ENCODE results near the gene FBXO48. TPM values are rescaled to one million over a fixed set of nuclear protein-coding genes. Genes with fewer than 3 reads are reported as not detected.

FBXO48 gene
- polyA plus RNA-seq, 1 of the 3 experiments (the other 2 are of a cell fraction), result 0.30 TPM

DNA sequence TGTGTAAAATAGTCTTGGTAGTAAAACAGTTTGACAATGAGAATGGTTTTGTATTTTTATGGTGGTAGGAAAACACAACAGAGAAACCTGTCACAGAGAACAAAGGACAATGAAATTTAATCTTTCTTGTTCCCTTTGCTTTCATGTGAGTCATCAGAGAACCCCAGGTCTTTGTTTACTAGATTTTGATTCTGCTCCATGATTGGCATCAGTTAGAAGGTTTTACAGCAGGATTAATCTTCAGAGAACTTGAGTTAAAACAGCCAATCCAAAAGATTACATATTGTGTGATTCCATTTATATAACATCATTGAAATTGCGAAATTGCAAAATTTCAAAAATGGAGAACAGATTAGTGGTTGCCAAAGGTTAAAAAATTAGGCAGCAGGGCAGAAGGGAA, 2.8 kb upstream of the FBXO48 start:
- no peaks in the 10 kb centered on the region for H3K9me3 ChIP-seq
- H4K20me1 ChIP-seq (ENCODE audit: insufficient read depth), result no peaks in the 10 kb centered on the region
- ChIA-PET POLR2A (no interaction called here), CTCF (interaction anchor here (0.6 to 1.7 kb wide), 3 partner anchors 239 to 729 kb away, joined by 3 to 7 read pairs (median 4); no protein-coding TSS in a partner anchor)
- H3K4me2 ChIP-seq, result no peak overlapping the region
- H3K9ac ChIP-seq, result no peak overlapping the region
- no peak overlapping the region for H2AFZ ChIP-seq (ENCODE audit: low read depth)
- peaks cover 0 to 3% of the 10 kb centered on the region in 2 experiments for H3K36me3 ChIP-seq (replicated peaks in 1 of 2; ENCODE audit: control insufficient read depth in 1 of 2, insufficient read depth in 2 of 2, low read length in 1 of 2)
- H3K4me1 ChIP-seq (ENCODE audit: control insufficient read depth in 1 of 2, insufficient read depth in 2 of 2, low read depth in 1 of 2, low read length in 1 of 2), result peaks cover 0 to 12% of the 10 kb centered on the region in 2 experiments; a peak in 2 of 4 replicates
- H3K4me3 ChIP-seq (ENCODE audit: low read depth in 2 of 2, low read length in 1 of 2), result no peak overlapping the region
- no peak for TF ChIP-seq RCOR1 (IDR thresholded peaks at IDR 0.05; ENCODE audit: low read length)
- TF ChIP-seq GABPA (IDR thresholded peaks at IDR 0.05; ENCODE audit: low read depth), result no peak
- no peak for TF ChIP-seq NRF1 (IDR thresholded peaks at IDR 0.05; ENCODE audit: low read depth, low read length)
- TF ChIP-seq MEF2A (IDR thresholded peaks at IDR 0.05; ENCODE audit: borderline replicate concordance, low read depth), result no peak
- no peak for TF ChIP-seq GATA2 (CRISPR knock-in tag; IDR thresholded peaks at IDR 0.05)
- TF ChIP-seq, protein P1, sequence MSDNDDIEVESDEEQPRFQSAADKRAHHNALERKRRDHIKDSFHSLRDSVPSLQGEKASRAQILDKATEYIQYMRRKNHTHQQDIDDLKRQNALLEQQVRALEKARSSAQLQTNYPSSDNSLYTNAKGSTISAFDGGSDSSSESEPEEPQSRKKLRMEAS (IDR thresholded peaks at IDR 0.05; ENCODE audit: low read depth), result no peak
- TF ChIP-seq EZH2phosphoT487 (IDR thresholded peaks at IDR 0.05; ENCODE audit: borderline replicate concordance, low read depth), result no peak
- TF ChIP-seq YY1 (IDR thresholded peaks at IDR 0.05; ENCODE audit: low read depth), result no peak
- H3K9me2 ChIP-seq, result no peaks in the 10 kb centered on the region
- peaks cover 16% of the 10 kb centered on the region; the same call in 1 of the 2 replicates for H3K79me2 ChIP-seq (ENCODE audit: insufficient read depth)
- WGBS (ENCODE audit: low lambda C conversion rate), result 94% methylated on average over 1 of the region's 1 CpG
- H3K27me3 ChIP-seq (ENCODE audit: insufficient read depth), result no peaks in the 10 kb centered on the region
- DNase-seq, result no peak
- no peak overlapping the region for H3K27ac ChIP-seq (ENCODE audit: low read depth in 2 of 2, low read length in 1 of 2)
- no peaks in the 10 kb centered on the region for H3F3A ChIP-seq (replicated peaks; ENCODE audit: insufficient read depth)

DNA sequence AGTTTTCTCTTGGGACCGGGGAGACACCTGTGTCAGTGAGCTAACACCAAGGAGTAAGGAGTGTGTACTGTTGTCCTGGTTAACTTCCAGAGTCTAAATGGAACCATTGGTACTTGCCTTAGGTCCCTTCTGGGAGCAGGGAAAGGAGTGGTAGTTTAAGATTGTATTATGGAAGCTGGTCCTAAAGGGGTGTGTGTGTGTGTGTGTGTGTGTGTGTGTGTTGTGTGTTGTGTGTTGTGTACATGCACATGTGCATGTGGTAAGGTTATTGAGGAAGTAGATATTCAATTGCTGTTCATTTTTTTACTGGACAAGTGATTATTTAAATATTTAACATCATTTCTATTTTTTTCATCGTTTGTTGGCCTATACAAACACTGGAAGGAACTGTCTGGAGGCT, 1.7 kb upstream of the FBXO48 start:
- DNase-seq, result no peak
- Histone ChIP-seq H3K27ac (ENCODE audit: low read depth in 2 of 2, low read length in 1 of 2) (no peak overlapping the region), H3K4me2 (peak overlapping the region; percentile 76), H3K9me2 (no peaks in the 10 kb centered on the region), H2AFZ (ENCODE audit: low read depth) (peak overlapping the region; percentile 89; the same call in 1 of the 2 replicates), H3K36me3 (replicated peaks in 1 of 2; ENCODE audit: control insufficient read depth in 1 of 2, insufficient read depth in 2 of 2, low read length in 1 of 2) (peaks cover 0 to 3% of the 10 kb centered on the region in 2 experiments), H4K20me1 (ENCODE audit: insufficient read depth) (no peaks in the 10 kb centered on the region), H3K27me3 (ENCODE audit: insufficient read depth) (no peaks in the 10 kb centered on the region), H3F3A (replicated peaks; ENCODE audit: insufficient read depth) (no peaks in the 10 kb centered on the region), H3K4me3 (ENCODE audit: low read depth in 2 of 2, low read length in 1 of 2) (0 out of 4 replicates have a peak overlapping the region, but pooled peaks of 1 of the 2 experiments have one; percentile 88), H3K9me3 (no peaks in the 10 kb centered on the region), H3K79me2 (ENCODE audit: insufficient read depth) (peaks cover 16% of the 10 kb centered on the region; the same call in 1 of the 2 replicates), H3K9ac (no peak overlapping the region; the same call in 1 of the 2 replicates), H3K4me1 (ENCODE audit: control insufficient read depth in 1 of 2, insufficient read depth in 2 of 2, low read depth in 1 of 2, low read length in 1 of 2) (peaks cover 0 to 12% of the 10 kb centered on the region in 2 experiments; a peak in 2 of 4 replicates)
- 79% methylated on average over 2 of the region's 2 CpGs for WGBS (ENCODE audit: low lambda C conversion rate)
- POLR2A ChIA-PET, result interaction anchor here (1.3 kb wide), 1 partner anchor 149 kb away, joined by 3 read pairs; the partner anchor contains the start of gene CNRIP1
- CTCF ChIA-PET, result interaction anchor here (0.7 to 2.6 kb wide), 6 partner anchors 9 to 456 kb away, joined by 3 to 9 read pairs (median 6); no protein-coding TSS in a partner anchor
- TF ChIP-seq, protein P2, sequence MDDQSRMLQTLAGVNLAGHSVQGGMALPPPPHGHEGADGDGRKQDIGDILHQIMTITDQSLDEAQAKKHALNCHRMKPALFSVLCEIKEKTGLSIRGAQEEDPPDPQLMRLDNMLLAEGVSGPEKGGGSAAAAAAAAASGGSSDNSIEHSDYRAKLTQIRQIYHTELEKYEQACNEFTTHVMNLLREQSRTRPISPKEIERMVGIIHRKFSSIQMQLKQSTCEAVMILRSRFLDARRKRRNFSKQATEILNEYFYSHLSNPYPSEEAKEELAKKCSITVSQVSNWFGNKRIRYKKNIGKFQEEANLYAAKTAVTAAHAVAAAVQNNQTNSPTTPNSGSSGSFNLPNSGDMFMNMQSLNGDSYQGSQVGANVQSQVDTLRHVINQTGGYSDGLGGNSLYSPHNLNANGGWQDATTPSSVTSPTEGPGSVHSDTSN (IDR thresholded peaks at IDR 0.05), result no peak
- TF ChIP-seq RXRA (IDR thresholded peaks at IDR 0.05; ENCODE audit: borderline replicate concordance, low read depth) (no peak), FOXM1 (IDR thresholded peaks at IDR 0.05; ENCODE audit: low read depth) (no peak), JUND (IDR thresholded peaks at IDR 0.05) (no peak), NFIC (IDR thresholded peaks at IDR 0.05; ENCODE audit: borderline replicate concordance) (no peak), TCF12 (IDR thresholded peaks at IDR 0.05) (no peak), MEF2A (IDR thresholded peaks at IDR 0.05; ENCODE audit: borderline replicate concordance, low read depth) (no peak), RCOR1 (IDR thresholded peaks at IDR 0.05; ENCODE audit: low read length) (no peak), NRF1 (IDR thresholded peaks at IDR 0.05; ENCODE audit: low read depth, low read length) (no peak), EP300 (IDR thresholded peaks at IDR 0.05; ENCODE audit: borderline replicate concordance in 1 of 2, low read depth in 1 of 2, low read length in 1 of 2) (no peak), RFX5 (IDR thresholded peaks at IDR 0.05; ENCODE audit: low read length) (no peak), TAF1 (IDR thresholded peaks at IDR 0.05; ENCODE audit: borderline replicate concordance, low read depth, low read length) (no peak), CHD2 (IDR thresholded peaks at IDR 0.05; ENCODE audit: low read length, partially characterized antibody) (no peak), SMC3 (IDR thresholded peaks at IDR 0.05; ENCODE audit: low read depth, low read length) (no peak)
- TF ChIP-seq, protein P1 (IDR thresholded peaks at IDR 0.05; ENCODE audit: low read depth), result no peak
- TF ChIP-seq, protein P3, sequence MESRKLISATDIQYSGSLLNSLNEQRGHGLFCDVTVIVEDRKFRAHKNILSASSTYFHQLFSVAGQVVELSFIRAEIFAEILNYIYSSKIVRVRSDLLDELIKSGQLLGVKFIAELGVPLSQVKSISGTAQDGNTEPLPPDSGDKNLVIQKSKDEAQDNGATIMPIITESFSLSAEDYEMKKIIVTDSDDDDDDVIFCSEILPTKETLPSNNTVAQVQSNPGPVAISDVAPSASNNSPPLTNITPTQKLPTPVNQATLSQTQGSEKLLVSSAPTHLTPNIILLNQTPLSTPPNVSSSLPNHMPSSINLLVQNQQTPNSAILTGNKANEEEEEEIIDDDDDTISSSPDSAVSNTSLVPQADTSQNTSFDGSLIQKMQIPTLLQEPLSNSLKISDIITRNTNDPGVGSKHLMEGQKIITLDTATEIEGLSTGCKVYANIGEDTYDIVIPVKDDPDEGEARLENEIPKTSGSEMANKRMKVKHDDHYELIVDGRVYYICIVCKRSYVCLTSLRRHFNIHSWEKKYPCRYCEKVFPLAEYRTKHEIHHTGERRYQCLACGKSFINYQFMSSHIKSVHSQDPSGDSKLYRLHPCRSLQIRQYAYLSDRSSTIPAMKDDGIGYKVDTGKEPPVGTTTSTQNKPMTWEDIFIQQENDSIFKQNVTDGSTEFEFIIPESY (IDR thresholded peaks at IDR 0.05; ENCODE audit: borderline replicate concordance, low read depth), result no peak
- TF ChIP-seq, protein P4, sequence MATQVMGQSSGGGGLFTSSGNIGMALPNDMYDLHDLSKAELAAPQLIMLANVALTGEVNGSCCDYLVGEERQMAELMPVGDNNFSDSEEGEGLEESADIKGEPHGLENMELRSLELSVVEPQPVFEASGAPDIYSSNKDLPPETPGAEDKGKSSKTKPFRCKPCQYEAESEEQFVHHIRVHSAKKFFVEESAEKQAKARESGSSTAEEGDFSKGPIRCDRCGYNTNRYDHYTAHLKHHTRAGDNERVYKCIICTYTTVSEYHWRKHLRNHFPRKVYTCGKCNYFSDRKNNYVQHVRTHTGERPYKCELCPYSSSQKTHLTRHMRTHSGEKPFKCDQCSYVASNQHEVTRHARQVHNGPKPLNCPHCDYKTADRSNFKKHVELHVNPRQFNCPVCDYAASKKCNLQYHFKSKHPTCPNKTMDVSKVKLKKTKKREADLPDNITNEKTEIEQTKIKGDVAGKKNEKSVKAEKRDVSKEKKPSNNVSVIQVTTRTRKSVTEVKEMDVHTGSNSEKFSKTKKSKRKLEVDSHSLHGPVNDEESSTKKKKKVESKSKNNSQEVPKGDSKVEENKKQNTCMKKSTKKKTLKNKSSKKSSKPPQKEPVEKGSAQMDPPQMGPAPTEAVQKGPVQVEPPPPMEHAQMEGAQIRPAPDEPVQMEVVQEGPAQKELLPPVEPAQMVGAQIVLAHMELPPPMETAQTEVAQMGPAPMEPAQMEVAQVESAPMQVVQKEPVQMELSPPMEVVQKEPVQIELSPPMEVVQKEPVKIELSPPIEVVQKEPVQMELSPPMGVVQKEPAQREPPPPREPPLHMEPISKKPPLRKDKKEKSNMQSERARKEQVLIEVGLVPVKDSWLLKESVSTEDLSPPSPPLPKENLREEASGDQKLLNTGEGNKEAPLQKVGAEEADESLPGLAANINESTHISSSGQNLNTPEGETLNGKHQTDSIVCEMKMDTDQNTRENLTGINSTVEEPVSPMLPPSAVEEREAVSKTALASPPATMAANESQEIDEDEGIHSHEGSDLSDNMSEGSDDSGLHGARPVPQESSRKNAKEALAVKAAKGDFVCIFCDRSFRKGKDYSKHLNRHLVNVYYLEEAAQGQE (IDR thresholded peaks at IDR 0.05; ENCODE audit: low read depth, low read length), result no peak

All from SK-N-SH (cell line).